ENCODE measurements around the gene NTN1. TPM values are rescaled to one million over a fixed set of nuclear protein-coding genes. Genes with fewer than 3 reads are reported as not detected.

NTN1 gene
- total RNA-seq, 1 experiment from 2014 or later: 4.2 TPM

DNA sequence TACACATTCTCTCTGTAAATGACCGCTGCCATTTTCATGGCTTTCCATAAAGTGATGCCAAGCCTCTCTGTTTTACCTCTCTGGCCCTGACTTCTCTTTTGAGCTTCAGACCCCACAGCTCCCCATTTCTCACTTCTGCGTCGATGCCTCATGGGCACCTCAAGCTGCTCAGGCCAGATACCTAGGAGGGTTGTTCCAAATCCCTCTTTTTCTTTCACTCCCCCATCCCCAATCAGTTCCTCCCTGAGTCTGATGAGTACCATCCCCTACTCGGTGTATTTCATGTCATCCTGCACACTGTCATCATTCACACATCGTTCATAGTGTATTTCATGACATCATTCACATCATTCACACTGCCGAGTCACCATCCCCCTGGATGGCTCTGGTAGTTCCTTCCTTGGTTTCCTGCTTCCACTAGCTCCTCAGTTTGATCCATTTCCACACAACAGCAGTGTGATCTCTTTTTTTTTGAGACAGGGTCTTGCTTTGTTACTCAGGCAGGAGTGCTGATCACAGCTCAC, 43.1 kb downstream of the NTN1 start:
- no peak overlapping the region for H2AFZ ChIP-seq (ENCODE audit: low read depth, low read length, poor library complexity, severe bottlenecking)
- intact Hi-C loops (cut with micrococcal nuclease): no loop called here
- H3K27ac ChIP-seq (ENCODE audit: low read depth, low read length): no peak overlapping the region
- no peak overlapping the region for H3K9ac ChIP-seq (ENCODE audit: low read length)
- ChIA-PET RAD21 (ENCODE audit: low non-redundant PET in 1 of 2, low total read pairs in 2 of 2, uncharacterized antibody in 2 of 2, unreplicated experiment in 2 of 2) (no interaction called here), CTCF (no interaction called here), POLR2A (no interaction called here)
- TF ChIP-seq EGR1 (IDR thresholded peaks at IDR 0.05; ENCODE audit: low read depth) (no peak), RAD21 (IDR thresholded peaks at IDR 0.05; ENCODE audit: low read depth) (no peak), ZFX (IDR thresholded peaks at IDR 0.05) (no peak), EZH2 (IDR thresholded peaks at IDR 0.05) (no peak), CEBPB (IDR thresholded peaks at IDR 0.05; ENCODE audit: low read depth) (no peak), POLR2A (IDR thresholded peaks at IDR 0.05; ENCODE audit: borderline replicate concordance, extremely low read depth, insufficient read depth, insufficient read length) (no peak)
- TF ChIP-seq, protein P1, sequence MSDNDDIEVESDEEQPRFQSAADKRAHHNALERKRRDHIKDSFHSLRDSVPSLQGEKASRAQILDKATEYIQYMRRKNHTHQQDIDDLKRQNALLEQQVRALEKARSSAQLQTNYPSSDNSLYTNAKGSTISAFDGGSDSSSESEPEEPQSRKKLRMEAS (IDR thresholded peaks at IDR 0.05): no peak
- TF ChIP-seq, protein P2, sequence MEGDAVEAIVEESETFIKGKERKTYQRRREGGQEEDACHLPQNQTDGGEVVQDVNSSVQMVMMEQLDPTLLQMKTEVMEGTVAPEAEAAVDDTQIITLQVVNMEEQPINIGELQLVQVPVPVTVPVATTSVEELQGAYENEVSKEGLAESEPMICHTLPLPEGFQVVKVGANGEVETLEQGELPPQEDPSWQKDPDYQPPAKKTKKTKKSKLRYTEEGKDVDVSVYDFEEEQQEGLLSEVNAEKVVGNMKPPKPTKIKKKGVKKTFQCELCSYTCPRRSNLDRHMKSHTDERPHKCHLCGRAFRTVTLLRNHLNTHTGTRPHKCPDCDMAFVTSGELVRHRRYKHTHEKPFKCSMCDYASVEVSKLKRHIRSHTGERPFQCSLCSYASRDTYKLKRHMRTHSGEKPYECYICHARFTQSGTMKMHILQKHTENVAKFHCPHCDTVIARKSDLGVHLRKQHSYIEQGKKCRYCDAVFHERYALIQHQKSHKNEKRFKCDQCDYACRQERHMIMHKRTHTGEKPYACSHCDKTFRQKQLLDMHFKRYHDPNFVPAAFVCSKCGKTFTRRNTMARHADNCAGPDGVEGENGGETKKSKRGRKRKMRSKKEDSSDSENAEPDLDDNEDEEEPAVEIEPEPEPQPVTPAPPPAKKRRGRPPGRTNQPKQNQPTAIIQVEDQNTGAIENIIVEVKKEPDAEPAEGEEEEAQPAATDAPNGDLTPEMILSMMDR (IDR thresholded peaks at IDR 0.05 in 2 of 3, conservative IDR thresholded peaks at IDR 0.05 in 1 of 3; ENCODE audit: borderline replicate concordance in 1 of 3, insufficient read depth in 1 of 3, low read depth in 2 of 3, low read length in 2 of 3): no peak
- no peak overlapping the region for H3K4me3 ChIP-seq (replicated peaks in 1 of 2; ENCODE audit: low read depth in 1 of 2, low read length in 2 of 2)
- H3K79me2 ChIP-seq (ENCODE audit: insufficient read depth, low read length): no peaks in the 10 kb centered on the region
- no peaks in the 10 kb centered on the region for H3K9me3 ChIP-seq (ENCODE audit: control insufficient read depth in 1 of 2, insufficient read depth in 1 of 2, low read depth in 1 of 2, low read length in 2 of 2)
- no peaks in the 10 kb centered on the region for H4K20me1 ChIP-seq (ENCODE audit: insufficient read depth)
- DNase-seq (ENCODE audit: low read depth, low spot score) (no peak), ATAC-seq (no peak)
- H3K9me2 ChIP-seq (ENCODE audit: insufficient read depth): no peaks in the 10 kb centered on the region
- H3K4me1 ChIP-seq (ENCODE audit: control insufficient read depth in 1 of 2, insufficient read depth in 2 of 2, low read length in 2 of 2): no peaks in the 10 kb centered on the region
- no peaks in the 10 kb centered on the region for H3K27me3 ChIP-seq (ENCODE audit: insufficient read depth, low read length)
- no peak overlapping the region for H3K4me2 ChIP-seq (ENCODE audit: low read length)
- no peaks in the 10 kb centered on the region for H3K36me3 ChIP-seq (ENCODE audit: control insufficient read depth in 1 of 2, insufficient read depth in 2 of 2, low read length in 2 of 2)
- no TSS peak for BruUV-seq (replicated peaks)

DNA sequence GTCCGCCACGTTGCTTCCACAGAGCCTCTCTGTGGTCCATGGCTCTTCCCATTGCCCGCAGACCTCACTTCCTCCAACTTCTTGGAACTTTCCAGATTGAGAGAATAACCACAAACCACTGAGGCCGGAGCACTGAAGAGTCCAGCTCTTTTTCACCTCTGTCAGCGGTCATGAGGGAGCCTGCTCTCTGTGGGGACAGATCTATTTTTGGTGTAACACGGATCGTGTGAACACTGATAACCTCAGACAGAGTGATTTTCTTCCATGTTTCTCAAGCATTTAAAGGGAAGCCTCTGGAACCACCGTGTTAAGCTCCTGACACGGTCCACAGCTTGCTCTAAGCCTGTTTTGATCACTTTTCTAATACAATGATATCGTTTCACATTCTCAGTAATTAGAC, 49.7 kb downstream of the NTN1 start:
- no peaks in the 10 kb centered on the region for H3K9me3 ChIP-seq (ENCODE audit: control insufficient read depth in 1 of 2, insufficient read depth in 1 of 2, low read depth in 1 of 2, low read length in 2 of 2)
- H3K4me2 ChIP-seq (ENCODE audit: low read length): no peak overlapping the region
- H3K4me3 ChIP-seq (replicated peaks in 1 of 2; ENCODE audit: low read depth in 1 of 2, low read length in 2 of 2): no peak overlapping the region
- no peaks in the 10 kb centered on the region for H3K27me3 ChIP-seq (ENCODE audit: insufficient read depth, low read length)
- BruUV-seq (replicated peaks): no TSS peak
- no peak for TF ChIP-seq EGR1 (IDR thresholded peaks at IDR 0.05; ENCODE audit: low read depth)
- TF ChIP-seq ZFX (IDR thresholded peaks at IDR 0.05): no peak
- no peak for TF ChIP-seq EZH2 (IDR thresholded peaks at IDR 0.05)
- no peak for TF ChIP-seq ZNF274 (IDR thresholded peaks at IDR 0.05; ENCODE audit: low read depth, low read length)
- H3K4me1 ChIP-seq (ENCODE audit: control insufficient read depth in 1 of 2, insufficient read depth in 2 of 2, low read length in 2 of 2): peaks cover 5 to 27% of the 10 kb centered on the region in 2 experiments; a peak in 2 of 4 replicates
- H3K9me2 ChIP-seq (ENCODE audit: insufficient read depth): no peaks in the 10 kb centered on the region
- ChIA-PET POLR2A (no interaction called here), CTCF (no interaction called here), RAD21 (ENCODE audit: low non-redundant PET in 1 of 2, low total read pairs in 2 of 2, uncharacterized antibody in 2 of 2, unreplicated experiment in 2 of 2) (no interaction called here)
- DNase-seq (ENCODE audit: low read depth, low spot score): no peak
- H2AFZ ChIP-seq (ENCODE audit: low read depth, low read length, poor library complexity, severe bottlenecking): no peak overlapping the region
- intact Hi-C loops (cut with micrococcal nuclease): no loop called here
- H3K79me2 ChIP-seq (ENCODE audit: insufficient read depth, low read length): no peaks in the 10 kb centered on the region
- H3K36me3 ChIP-seq (ENCODE audit: control insufficient read depth in 1 of 2, insufficient read depth in 2 of 2, low read length in 2 of 2): no peaks in the 10 kb centered on the region
- no peak overlapping the region for H3K27ac ChIP-seq (ENCODE audit: low read depth, low read length)
- H3K9ac ChIP-seq (ENCODE audit: low read length): no peak overlapping the region
- ATAC-seq: no peak
- H4K20me1 ChIP-seq (ENCODE audit: insufficient read depth): no peaks in the 10 kb centered on the region

All from HCT116 (cell line).